GM19328 (cell line): ENCODE data around the gene NDUFA6.
"Not testable (repeated sequence)": the region's sequence is repeated elsewhere in the genome, so short reads cannot be mapped to it uniquely, and the experiment has no call there.

Source experiments
- ATAC-seq: cut with Tn5 transposase; IDR thresholded peaks from one replicate; pipeline ENCODE4 v1.9.1; 2021; ENCODE audit warnings: mild to moderate bottlenecking, moderate library complexity; ENCODE audit not compliant: unreplicated experiment

The NDUFA6 gene

DNA sequence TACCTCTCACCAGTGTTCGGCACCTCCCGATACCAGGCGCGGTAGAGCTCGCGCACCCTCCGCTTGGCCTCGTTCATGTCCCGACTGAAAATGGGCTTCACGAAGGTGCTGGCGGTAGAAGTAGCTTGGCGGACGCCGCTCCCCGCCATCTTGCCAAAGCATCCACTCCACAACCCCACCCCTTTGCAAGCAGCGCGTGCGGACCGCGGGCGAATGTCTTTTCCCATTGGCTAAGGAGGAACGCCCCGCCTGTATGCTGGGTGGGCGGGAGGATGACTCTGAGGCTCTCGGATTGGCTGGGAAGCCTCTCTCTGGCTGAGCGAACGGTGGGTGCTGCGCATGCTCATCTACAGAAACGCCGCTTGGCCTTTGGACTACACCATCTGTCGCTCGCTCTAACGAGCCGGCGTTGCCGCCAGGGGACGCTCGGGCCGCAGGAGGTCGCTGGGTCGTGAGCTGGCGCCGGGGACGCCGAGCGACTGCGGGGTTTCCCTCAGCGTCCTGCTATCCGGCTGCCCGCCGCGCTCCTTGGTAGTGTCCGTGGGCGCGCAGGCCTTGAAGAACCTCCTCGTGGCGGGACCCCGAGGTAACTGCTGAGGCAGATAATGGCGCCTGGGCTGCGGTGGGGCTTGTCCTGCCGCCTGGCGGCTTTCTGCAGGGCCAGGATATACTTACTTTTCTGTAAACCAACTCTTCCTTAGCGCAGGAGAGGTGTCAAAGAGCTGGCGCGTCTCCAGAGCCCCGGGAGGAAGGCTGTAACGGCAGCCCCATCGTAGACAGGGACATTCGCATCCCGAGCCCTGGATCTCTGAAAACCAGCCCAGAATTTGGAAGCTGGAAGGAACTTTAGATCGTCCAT, at the start of gene NDUFA6:
TSS of gene NDUFA6 (minus strand) at position 177 of the 859 bp plus-strand sequence. CDS start at position 149, 28 bp downstream.
- peak; percentile 94 for ATAC-seq

- ATAC-seq: not testable (repeated sequence)
Measured at GRCh38 chr22:42140153-42140552, 49.6 kb upstream of the NDUFA6 start.

GRCh38 chr22:42139508-42139907, 48.9 kb upstream of the NDUFA6 start:
- ATAC-seq: not testable (repeated sequence)

DNA sequence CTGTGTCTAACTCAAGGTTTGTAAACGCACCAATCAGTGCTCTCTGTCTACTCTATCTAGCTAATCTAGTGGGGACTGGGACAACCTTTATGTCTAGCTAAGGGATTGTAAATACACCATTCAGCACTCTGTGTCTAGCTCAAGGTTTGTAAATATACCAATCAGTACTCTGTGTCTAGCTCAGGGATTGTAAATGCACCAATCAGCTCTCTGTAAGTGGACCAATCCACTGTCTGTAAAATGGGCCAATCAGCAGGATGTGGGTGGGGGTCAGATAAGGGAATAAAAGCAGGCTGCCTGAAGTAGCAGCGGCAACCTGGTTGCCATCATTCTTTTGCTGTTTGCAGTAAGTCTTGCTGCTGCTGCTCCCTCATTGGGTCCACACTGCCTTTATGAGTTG, 48.4 kb upstream of the NDUFA6 start:
- ATAC-seq: no peak

GRCh38 chr22:42138122-42138770, 47.7 kb upstream of the NDUFA6 start:
- no peak for ATAC-seq

DNA sequence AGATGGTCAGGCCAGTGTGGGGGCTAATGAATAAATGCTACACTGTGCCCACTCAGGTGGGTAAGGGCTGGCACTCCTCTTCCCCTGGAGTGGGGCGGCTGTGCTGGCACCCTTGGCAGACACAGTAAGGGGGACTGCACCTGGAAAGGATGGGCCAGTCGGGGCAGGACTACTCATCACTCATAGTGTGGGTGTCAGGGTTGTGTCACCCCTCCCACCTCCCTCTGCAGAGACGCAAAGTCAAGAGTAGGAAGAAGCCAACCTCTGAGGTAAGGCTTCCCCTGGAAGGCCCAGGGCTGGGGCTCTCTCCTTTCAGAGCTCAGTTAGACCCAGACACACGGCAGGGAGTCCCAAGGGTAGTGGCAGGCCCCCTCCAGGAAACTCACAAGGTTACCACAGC, 45.1 kb upstream of the NDUFA6 start:
- ATAC-seq: not testable (repeated sequence)

- no peak for ATAC-seq
Measured at GRCh38 chr22:42134100-42135020, 43.8 kb upstream of the NDUFA6 start.

DNA sequence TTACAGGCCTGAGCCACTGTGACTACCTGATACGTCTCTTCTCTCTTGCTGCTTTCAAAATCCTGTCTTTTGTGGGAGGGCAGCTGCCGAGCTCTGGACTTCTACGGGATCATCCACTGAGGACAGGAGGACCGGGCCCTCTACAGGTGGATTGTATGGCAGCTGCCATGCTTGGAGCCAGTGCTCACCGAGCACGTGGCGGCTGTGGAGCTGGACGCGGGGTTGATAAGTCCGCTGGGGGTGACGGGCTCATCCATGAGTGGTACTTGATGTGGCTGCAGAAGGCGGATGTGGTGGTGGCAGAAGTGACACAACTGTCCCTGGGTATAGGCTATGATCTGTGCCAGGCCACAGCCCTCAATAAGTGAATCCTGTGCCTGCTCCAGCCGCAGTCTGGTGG, 41.9 kb upstream of the NDUFA6 start:
- no peak for ATAC-seq

DNA sequence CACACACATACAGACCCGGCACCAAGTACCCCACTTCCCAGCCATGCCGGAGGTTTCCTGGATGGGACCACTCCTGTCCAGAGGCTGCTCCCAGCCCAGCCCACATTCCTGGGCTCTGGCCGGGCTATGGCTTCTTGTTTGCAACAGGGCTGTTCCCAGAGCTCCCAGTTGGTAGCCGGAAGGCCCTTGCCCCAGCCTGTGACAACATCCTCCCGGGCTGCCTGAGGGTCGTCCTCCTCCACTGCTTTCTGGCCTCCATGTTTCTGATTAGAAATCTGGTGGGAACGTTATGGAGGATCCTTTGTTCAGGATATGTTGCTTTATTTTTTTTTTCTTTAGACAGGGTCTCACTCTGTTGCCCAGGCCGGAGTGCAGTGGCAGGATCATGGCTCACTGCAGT, 41.0 kb upstream of the NDUFA6 start:
- ATAC-seq: no peak

DNA sequence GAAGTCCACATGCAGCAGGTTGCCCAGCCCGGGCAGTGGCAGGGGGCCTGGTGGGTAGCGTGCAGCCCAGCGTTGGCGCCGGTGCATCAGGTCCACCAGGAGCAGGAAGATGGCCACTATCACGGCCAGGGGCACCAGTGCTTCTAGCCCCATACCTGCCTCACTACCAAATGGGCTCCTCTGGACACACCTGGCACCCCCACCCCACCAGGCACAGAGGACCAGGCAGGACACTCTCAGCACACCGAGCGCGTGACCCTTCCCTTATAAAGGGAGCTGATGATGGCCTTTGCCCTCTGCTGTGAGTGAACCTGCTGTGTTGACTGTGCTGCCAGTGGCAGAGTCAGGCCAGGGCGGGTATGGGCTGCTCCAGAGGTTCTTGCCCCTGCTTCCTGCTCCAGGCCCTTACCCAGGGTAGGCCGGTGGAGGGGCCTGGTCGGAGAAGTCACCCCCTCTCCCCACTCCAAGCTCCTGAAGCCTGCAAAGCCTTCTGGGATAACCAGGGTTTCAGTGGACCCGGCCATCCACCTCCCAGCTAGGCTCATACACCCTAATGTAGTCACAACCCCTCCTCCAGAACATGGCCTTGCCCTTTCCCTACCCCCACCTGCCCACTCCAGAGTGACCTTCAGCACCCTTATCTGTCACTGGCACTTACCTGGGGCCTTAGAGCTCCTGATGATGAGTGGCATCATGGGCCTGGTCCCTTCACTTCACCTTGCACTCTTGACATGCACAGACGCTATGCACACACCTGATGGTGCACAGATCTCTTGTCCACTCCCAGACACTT, 40.3 kb upstream of the NDUFA6 start, which contains the start of gene CYP2D6:
TSS of gene CYP2D6 (minus strand) at position 172 of the 793 bp plus-strand sequence. CDS start at position 153, 19 bp downstream.
- ATAC-seq: not testable (repeated sequence)

DNA sequence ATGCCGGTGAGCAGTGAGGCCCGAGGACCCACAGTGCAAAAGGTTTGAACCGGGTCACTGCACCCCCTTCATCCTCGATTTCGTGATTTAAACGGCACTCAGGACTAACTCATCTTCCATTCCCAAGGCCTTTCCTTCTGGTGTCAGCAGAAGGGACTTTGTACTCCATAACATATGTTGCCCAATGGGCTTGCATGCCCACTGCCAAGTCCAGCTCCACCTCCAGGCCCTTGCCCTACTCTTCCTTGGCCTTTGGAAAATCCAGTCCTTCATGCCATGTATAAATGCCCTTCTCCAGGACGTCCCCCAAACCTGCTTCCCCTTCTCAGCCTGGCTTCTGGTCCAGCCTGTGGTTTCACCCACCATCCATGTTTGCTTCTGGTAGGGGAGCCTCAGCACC, 39.6 kb upstream of the NDUFA6 start:
- not testable (repeated sequence) for ATAC-seq

GRCh38 chr22:42128776-42129694, 38.5 kb upstream of the NDUFA6 start:
- not testable (repeated sequence) for ATAC-seq

DNA sequence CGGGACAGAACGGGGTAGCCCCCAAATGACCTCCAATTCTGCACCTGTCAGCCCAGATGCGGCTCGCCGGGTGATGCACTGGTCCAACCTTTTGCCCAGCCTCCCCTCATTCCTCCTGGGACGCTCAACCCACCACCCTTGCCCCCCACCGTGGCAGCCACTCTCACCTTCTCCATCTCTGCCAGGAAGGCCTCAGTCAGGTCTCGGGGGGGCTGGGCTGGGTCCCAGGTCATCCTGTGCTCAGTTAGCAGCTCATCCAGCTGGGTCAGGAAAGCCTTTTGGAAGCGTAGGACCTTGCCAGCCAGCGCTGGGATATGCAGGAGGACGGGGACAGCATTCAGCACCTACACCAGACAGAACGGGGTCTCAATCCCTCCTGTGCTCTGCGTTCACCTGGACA, 37.4 kb upstream of the NDUFA6 start:
- not testable (repeated sequence) for ATAC-seq

GRCh38 chr22:42127606-42128005, 37.0 kb upstream of the NDUFA6 start:
- ATAC-seq: no peak

- not testable (repeated sequence) for ATAC-seq
Measured at GRCh38 chr22:42123529-42123928, 33.0 kb upstream of the NDUFA6 start.

DNA sequence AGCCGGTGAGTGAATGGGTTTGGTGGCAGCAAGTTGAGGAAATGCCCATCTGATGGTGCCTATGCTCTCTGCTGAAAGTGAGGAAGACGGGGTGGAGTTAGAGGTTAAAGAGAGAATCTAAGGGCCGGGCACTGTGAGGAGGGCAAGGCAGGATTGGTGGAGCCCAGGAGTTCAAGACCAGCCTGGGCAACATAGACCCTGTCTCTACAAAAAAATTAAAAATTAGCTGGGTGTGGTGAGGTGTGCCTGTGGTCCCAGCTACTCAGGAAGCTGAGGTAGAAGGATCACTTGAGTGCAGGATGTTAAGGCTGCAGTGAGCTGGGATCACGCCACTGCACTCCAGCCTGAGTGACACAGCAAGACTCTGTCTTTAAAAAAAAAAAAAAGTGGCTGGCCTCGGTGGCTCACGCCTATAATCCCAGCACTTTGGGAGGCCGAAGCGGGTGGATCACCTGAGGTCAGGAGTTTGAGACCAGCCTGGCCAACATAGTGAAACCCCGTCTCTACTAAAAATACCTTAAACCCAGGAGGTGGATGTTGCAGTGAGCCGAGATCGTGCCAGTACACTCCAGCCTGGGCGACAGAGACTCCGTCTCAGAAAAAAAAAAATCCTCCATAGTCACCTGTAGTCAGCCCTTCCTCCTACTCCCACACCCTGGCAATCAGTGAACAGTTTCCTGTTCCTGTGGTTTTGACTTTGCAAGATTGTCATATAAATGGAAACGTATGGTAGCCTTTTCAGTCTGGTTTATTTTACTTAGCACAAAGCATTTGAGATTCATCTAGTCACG, 29.9 kb upstream of the NDUFA6 start:
- ATAC-seq: not testable (repeated sequence)

- no peak for ATAC-seq
Measured at GRCh38 chr22:42116848-42117424, 26.4 kb upstream of the NDUFA6 start.

- not testable (repeated sequence) for ATAC-seq
Measured at GRCh38 chr22:42115420-42115830, 24.9 kb upstream of the NDUFA6 start.
